Hematopoietic multipotent progenitor cell treated with erythropoietin and hydrocortisone succinate and interleukin-3 and kit ligand, for 6 days (in vitro differentiated cells): Measurements from ENCODE around the gene AKNA.

Experiments used
- DNase-seq: peaks from one replicate; pipeline ENCODE4 v3.0.0-alpha.2; 2015

AKNA gene

GRCh38 chr9:114394523-114395333, 6.9 kb upstream of the AKNA start:
- DNase-seq, result peak; percentile 36

- DNase-seq, result peak; percentile 75
These were observed 4.9 kb upstream of the AKNA start for GRCh38 chr9:114392749-114393112.

GRCh38 chr9:114390952-114391351, 3.2 kb upstream of the AKNA start:
- no peak for DNase-seq

GRCh38 chr9:114389612-114390368, 2.0 kb upstream of the AKNA start:
- no peak for DNase-seq

GRCh38 chr9:114388764-114389375, 1.1 kb upstream of the AKNA start:
- no peak for DNase-seq

GRCh38 chr9:114388357-114388682, 538 bp upstream of the AKNA start:
- DNase-seq, result no peak

GRCh38 chr9:114386886-114387679, 699 bp downstream of the AKNA start:
- no peak for DNase-seq

GRCh38 chr9:114386361-114386885, 1.4 kb downstream of the AKNA start:
- DNase-seq, result no peak

GRCh38 chr9:114385397-114386181, 2.2 kb downstream of the AKNA start:
- DNase-seq, result peak; percentile 82

- DNase-seq, result no peak
These were observed 2.9 kb downstream of the AKNA start for GRCh38 chr9:114384836-114385396.

- DNase-seq, result no peak
These were observed 3.4 kb downstream of the AKNA start for GRCh38 chr9:114384341-114384740.

GRCh38 chr9:114383521-114384231, 4.1 kb downstream of the AKNA start:
- DNase-seq, result no peak

GRCh38 chr9:114382699-114383520, 4.9 kb downstream of the AKNA start:
- peak; percentile 52 for DNase-seq

- no peak for DNase-seq
These were observed 8.9 kb downstream of the AKNA start for GRCh38 chr9:114378883-114379282.

- DNase-seq, result no peak
These were observed 9.8 kb downstream of the AKNA start for GRCh38 chr9:114378016-114378415.

GRCh38 chr9:114376586-114377445, 11.0 kb downstream of the AKNA start:
- no peak for DNase-seq

GRCh38 chr9:114375386-114376175, 12.2 kb downstream of the AKNA start:
- DNase-seq, result no peak

GRCh38 chr9:114374936-114375335, 12.8 kb downstream of the AKNA start:
- DNase-seq, result no peak
